ENCODE data around the gene MB21D2. TPM values are rescaled to one million over a fixed set of nuclear protein-coding genes. Genes with fewer than 3 reads are reported as not detected.

The MB21D2 gene
- total RNA-seq, 2 donors from 2014 or later = 0.45 to 1.7 TPM

GRCh38 chr3:192825216-192825615 is 92.4 kb downstream of the MB21D2 start:
- ATAC-seq (no peak), DNase-seq (ENCODE audit: low spot score) (no peak)
- no peaks in the 10 kb centered on the region for H3K4me1 Mint-ChIP-seq (ENCODE audit: low read depth in 2 of 2)
- H3K36me3 Mint-ChIP-seq = no peaks in the 10 kb centered on the region
- peaks cover 3% of the 10 kb centered on the region for H3K9me3 Mint-ChIP-seq
- no peak overlapping the region for H3K4me3 Mint-ChIP-seq
- H3K27me3 Mint-ChIP-seq = peaks cover 0 to 2% of the 10 kb centered on the region in 2 donors
- no peak overlapping the region for H3K27ac Mint-ChIP-seq

GRCh38 chr3:192824313-192824712 is 93.3 kb downstream of the MB21D2 start:
- Mint-ChIP-seq H3K27ac (no peak overlapping the region), H3K27me3 (peaks cover 0 to 5% of the 10 kb centered on the region in 2 donors), H3K4me3 (no peak overlapping the region), H3K4me1 (ENCODE audit: low read depth in 2 of 2) (no peaks in the 10 kb centered on the region), H3K36me3 (no peaks in the 10 kb centered on the region), H3K9me3 (peaks cover 3% of the 10 kb centered on the region)
- no peak for ATAC-seq
- no peak for DNase-seq (ENCODE audit: low spot score)

- peaks cover 11 to 12% of the 10 kb centered on the region in 2 donors for H3K27me3 Mint-ChIP-seq
- no peaks in the 10 kb centered on the region for H3K9me3 Mint-ChIP-seq
- H3K4me3 Mint-ChIP-seq = no peak overlapping the region
- no peak for DNase-seq (ENCODE audit: low spot score)
- no peak overlapping the region for H3K27ac Mint-ChIP-seq
- ATAC-seq = no peak
- no peaks in the 10 kb centered on the region for H3K4me1 Mint-ChIP-seq (ENCODE audit: low read depth in 2 of 2)
- H3K36me3 Mint-ChIP-seq = no peaks in the 10 kb centered on the region
Observed at GRCh38 chr3:192821161-192821560, 96.5 kb downstream of the MB21D2 start.

DNA sequence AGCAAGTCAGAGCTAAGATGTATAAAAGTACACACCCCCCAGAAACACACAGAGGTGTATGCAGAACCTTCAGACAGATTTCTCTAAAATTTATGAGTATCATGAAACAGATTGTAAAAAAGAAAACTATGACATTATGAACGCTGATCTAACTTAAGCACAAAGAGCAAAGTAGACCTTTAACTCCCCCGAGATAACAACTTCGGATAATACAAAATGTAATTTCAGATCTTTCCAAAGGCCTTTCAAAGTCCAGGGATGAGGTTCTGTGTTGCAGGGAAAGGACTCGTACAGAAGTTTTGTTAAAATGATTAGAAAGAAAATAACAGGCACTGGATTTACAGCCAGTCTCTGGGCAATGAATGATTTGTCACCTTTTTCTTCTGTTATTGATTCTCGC is 97.5 kb downstream of the MB21D2 start:
- H3K27me3 Mint-ChIP-seq = peaks cover 11 to 12% of the 10 kb centered on the region in 2 donors
- ATAC-seq = no peak
- H3K36me3 Mint-ChIP-seq = no peaks in the 10 kb centered on the region
- no peak overlapping the region for H3K27ac Mint-ChIP-seq
- no peak overlapping the region for H3K4me3 Mint-ChIP-seq
- no peaks in the 10 kb centered on the region for H3K9me3 Mint-ChIP-seq
- DNase-seq (ENCODE audit: low spot score) = no peak
- no peaks in the 10 kb centered on the region for H3K4me1 Mint-ChIP-seq (ENCODE audit: low read depth in 2 of 2)

GRCh38 chr3:192819001-192819569 is 98.6 kb downstream of the MB21D2 start:
- DNase-seq (ENCODE audit: low spot score) = no peak

DNA sequence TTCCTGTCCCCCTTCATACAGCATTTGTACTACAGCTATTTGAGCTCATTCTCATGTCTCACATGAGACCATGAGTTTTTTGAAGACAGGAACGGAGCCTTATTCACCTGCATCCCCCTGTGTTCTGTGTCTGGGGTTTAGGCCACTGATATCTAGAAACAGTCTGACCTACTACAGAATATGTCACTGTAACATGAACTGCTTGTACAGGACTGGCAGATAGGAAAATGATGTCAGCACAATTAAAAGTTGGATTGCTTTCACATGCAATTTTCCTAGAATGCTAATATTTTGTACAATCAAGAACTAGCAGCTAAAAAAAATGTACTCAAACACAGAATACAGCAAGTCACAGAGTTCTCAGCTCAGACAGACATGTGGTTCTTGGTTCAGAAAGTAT is 99.5 kb downstream of the MB21D2 start:
- no peaks in the 10 kb centered on the region for H3K9me3 Mint-ChIP-seq
- H3K4me3 Mint-ChIP-seq = no peak overlapping the region
- no peak for ATAC-seq

More at GRCh38 chr3:192819001-192819569, 98.6 kb downstream of the MB21D2 start:
- no peaks in the 10 kb centered on the region for H3K9me3 Mint-ChIP-seq
- H3K27ac Mint-ChIP-seq = no peak overlapping the region
- no peak overlapping the region for H3K4me3 Mint-ChIP-seq
- ATAC-seq = peak in 1 of 2 donors; percentile 45
- peaks cover 12 to 16% of the 10 kb centered on the region in 2 donors for H3K27me3 Mint-ChIP-seq
- H3K4me1 Mint-ChIP-seq (ENCODE audit: low read depth in 2 of 2) = no peaks in the 10 kb centered on the region
- no peaks in the 10 kb centered on the region for H3K36me3 Mint-ChIP-seq

GRCh38 chr3:192817506-192817905 is 100.2 kb downstream of the MB21D2 start:
- H3K27me3 Mint-ChIP-seq = peaks cover 12 to 18% of the 10 kb centered on the region in 2 donors
- H3K4me1 Mint-ChIP-seq (ENCODE audit: low read depth in 2 of 2) = no peaks in the 10 kb centered on the region
- H3K9me3 Mint-ChIP-seq = no peaks in the 10 kb centered on the region
- H3K36me3 Mint-ChIP-seq = no peaks in the 10 kb centered on the region
- peak overlapping the region in 1 of 2 donors; percentile 3 for H3K27ac Mint-ChIP-seq
- no peak for DNase-seq (ENCODE audit: low spot score)
- no peak for ATAC-seq
- no peak overlapping the region for H3K4me3 Mint-ChIP-seq

More for the DNA sequence above, 99.5 kb downstream of the MB21D2 start:
- Mint-ChIP-seq H3K27me3 (peaks cover 12 to 18% of the 10 kb centered on the region in 2 donors), H3K27ac (peak overlapping the region in 1 of 2 donors; percentile 3), H3K4me1 (ENCODE audit: low read depth in 2 of 2) (no peaks in the 10 kb centered on the region), H3K36me3 (no peaks in the 10 kb centered on the region)
- DNase-seq (ENCODE audit: low spot score) = no peak

DNA sequence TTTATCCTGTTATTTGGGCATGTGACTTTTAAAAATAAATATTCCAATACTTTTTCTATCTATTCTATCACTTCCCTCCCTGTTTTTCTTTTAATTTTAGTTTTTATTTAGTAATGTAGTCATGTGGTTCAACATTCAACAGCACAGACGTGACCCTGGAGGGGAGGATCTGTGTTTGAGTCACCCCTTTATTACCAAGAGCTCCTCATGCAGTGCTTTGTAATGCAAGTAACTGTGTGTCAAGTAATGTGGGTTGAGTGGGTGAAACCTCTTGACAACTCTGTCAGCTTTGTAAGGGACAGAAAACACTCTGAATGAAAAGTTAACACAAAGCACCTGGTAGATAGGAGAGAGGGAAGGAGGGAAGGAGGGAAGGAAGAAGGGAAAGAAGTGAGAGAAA is 100.6 kb downstream of the MB21D2 start:
- ATAC-seq (no peak), DNase-seq (ENCODE audit: low spot score) (no peak)
- H3K4me3 Mint-ChIP-seq = no peak overlapping the region
- H3K9me3 Mint-ChIP-seq = no peaks in the 10 kb centered on the region
- no peaks in the 10 kb centered on the region for H3K36me3 Mint-ChIP-seq
- peak overlapping the region in 1 of 2 donors; percentile 3 for H3K27ac Mint-ChIP-seq
- H3K27me3 Mint-ChIP-seq = peaks cover 11 to 18% of the 10 kb centered on the region in 2 donors
- H3K4me1 Mint-ChIP-seq (ENCODE audit: low read depth in 2 of 2) = no peaks in the 10 kb centered on the region

GRCh38 chr3:192816351-192816750 is 101.3 kb downstream of the MB21D2 start:
- peaks cover 11 to 18% of the 10 kb centered on the region in 2 donors for H3K27me3 Mint-ChIP-seq
- DNase-seq (ENCODE audit: low spot score) (no peak), ATAC-seq (no peak)
- H3K27ac Mint-ChIP-seq = no peak overlapping the region
- H3K36me3 Mint-ChIP-seq = no peaks in the 10 kb centered on the region
- no peaks in the 10 kb centered on the region for H3K9me3 Mint-ChIP-seq
- H3K4me1 Mint-ChIP-seq (ENCODE audit: low read depth in 2 of 2) = no peaks in the 10 kb centered on the region
- H3K4me3 Mint-ChIP-seq = no peak overlapping the region

- Mint-ChIP-seq H3K27me3 (peaks cover 6 to 13% of the 10 kb centered on the region in 2 donors), H3K27ac (no peak overlapping the region), H3K36me3 (no peaks in the 10 kb centered on the region), H3K4me3 (no peak overlapping the region), H3K9me3 (no peaks in the 10 kb centered on the region), H3K4me1 (ENCODE audit: low read depth in 2 of 2) (no peaks in the 10 kb centered on the region)
- DNase-seq (ENCODE audit: low spot score) = no peak
- ATAC-seq = no peak
Observed at GRCh38 chr3:192812743-192813383, 104.8 kb downstream of the MB21D2 start.

- H3K27ac Mint-ChIP-seq = no peak overlapping the region
Observed at GRCh38 chr3:192805711-192806110, 111.9 kb downstream of the MB21D2 start.

GRCh38 chr3:192804502-192804901 is 113.2 kb downstream of the MB21D2 start:
- ATAC-seq = no peak
- Mint-ChIP-seq H3K4me1 (ENCODE audit: low read depth in 2 of 2) (no peaks in the 10 kb centered on the region), H3K27ac (no peak overlapping the region), H3K36me3 (no peaks in the 10 kb centered on the region), H3K27me3 (no peaks in the 10 kb centered on the region), H3K9me3 (no peaks in the 10 kb centered on the region), H3K4me3 (no peak overlapping the region)
- DNase-seq (ENCODE audit: low spot score) = no peak

More at GRCh38 chr3:192805711-192806110, 111.9 kb downstream of the MB21D2 start:
- Mint-ChIP-seq H3K27me3 (no peaks in the 10 kb centered on the region), H3K36me3 (no peaks in the 10 kb centered on the region), H3K4me3 (no peak overlapping the region), H3K4me1 (ENCODE audit: low read depth in 2 of 2) (no peaks in the 10 kb centered on the region), H3K9me3 (no peaks in the 10 kb centered on the region)
- DNase-seq (ENCODE audit: low spot score) = no peak
- no peak for ATAC-seq

DNA sequence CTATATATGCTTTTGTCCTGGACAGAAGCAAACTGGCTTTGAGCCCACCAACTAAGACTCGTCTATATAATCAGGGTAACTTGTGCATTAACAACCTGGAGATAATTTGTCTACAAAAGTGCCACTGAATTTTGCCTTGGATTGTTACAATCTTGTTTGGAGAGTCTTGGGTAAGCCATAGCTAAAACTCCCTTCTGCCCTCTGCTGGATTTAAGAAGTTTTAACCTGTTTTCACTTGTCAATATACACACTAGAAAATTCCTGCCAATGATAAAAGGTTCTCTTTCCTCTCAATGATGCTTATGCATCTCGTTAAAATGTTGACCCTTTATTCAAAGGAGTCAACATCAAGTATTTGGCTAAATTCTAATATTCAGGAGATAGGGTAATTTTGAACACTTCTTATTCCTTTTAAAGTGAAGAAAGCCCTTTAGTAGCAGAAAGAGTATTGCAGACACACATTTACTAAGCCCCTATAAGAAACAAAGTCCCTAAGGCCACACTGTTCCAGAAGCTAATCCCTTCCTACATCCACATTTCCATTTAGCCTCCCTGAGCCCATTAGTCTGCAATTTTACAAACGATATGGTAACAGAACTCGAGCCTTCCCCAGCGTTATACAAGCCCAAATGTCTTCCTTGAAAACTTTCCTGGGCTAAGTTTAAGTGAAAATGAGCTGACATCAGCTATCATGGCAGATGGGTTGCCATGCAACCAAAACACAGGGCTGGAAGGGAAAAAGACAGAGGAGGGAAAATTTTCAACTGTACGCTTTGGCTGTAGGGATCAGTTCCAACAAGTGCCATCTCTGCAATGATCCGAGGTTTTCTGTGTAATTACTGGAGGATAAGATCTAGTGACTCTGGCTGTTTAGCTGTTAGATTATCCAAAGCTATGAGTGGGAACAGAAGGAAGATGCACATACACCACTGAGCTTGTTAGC is 114.4 kb downstream of the MB21D2 start:
- no peak for DNase-seq (ENCODE audit: low spot score)
- Mint-ChIP-seq H3K27me3 (no peaks in the 10 kb centered on the region), H3K4me3 (no peak overlapping the region), H3K9me3 (no peaks in the 10 kb centered on the region), H3K27ac (no peak overlapping the region), H3K36me3 (no peaks in the 10 kb centered on the region), H3K4me1 (ENCODE audit: low read depth in 2 of 2) (no peaks in the 10 kb centered on the region)
- ATAC-seq = no peak

GRCh38 chr3:192801985-192802384 is 115.7 kb downstream of the MB21D2 start:
- no peak overlapping the region for H3K4me3 Mint-ChIP-seq
- no peaks in the 10 kb centered on the region for H3K36me3 Mint-ChIP-seq
- no peak overlapping the region for H3K27ac Mint-ChIP-seq
- ATAC-seq (no peak), DNase-seq (ENCODE audit: low spot score) (no peak)
- no peaks in the 10 kb centered on the region for H3K9me3 Mint-ChIP-seq
- no peaks in the 10 kb centered on the region for H3K4me1 Mint-ChIP-seq (ENCODE audit: low read depth in 2 of 2)
- H3K27me3 Mint-ChIP-seq = no peaks in the 10 kb centered on the region

Measured in natural killer cell treated with Interleukin-12 subunit alpha and Interleukin-12 subunit beta and Interleukin-15 and Interleukin-18, amount 100 ng/mL, for 72 hours (primary cell).